Measurements from ENCODE around the gene MFSD6. TPM values are rescaled to one million over a fixed set of nuclear protein-coding genes. Genes with fewer than 3 reads are reported as not detected.

The MFSD6 gene
- polyA plus RNA-seq, 2 of the 4 experiments (the other 2 are of a cell fraction) = 14.3 to 41.3 TPM

DNA sequence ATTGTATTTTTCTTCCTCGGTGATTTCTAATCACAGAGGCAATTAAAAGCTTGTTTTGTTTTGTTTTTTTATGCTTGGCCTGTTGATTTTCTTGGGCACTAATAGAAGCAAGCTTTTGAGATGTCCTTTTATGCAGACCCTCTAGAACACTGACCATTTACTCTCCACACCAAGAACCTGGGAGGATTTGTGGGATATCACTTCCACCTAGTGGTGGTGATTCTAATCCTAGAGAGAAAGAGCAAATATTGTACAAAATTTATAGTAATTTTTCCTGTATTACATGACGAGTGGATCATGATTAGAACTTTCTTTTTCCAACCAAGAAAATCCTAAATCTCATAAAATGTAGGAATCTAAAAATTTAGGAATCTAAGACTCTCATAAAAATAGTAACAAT, 102.9 kb downstream of the MFSD6 start (continued):
- TF ChIP-seq REST (IDR thresholded peaks at IDR 0.05) = no peak
- no peak for TF ChIP-seq SREBF2 (IDR thresholded peaks at IDR 0.05)
- TF ChIP-seq EHF (CRISPR knock-in tag; IDR thresholded peaks at IDR 0.05) = no peak
- TF ChIP-seq ESRRA (IDR thresholded peaks at IDR 0.05; ENCODE audit: borderline replicate concordance, low read length) = no peak
- no peak for TF ChIP-seq HOXB13 (CRISPR knock-in tag; IDR thresholded peaks at IDR 0.05; ENCODE audit: low read depth)
- no peak for TF ChIP-seq MAZ (IDR thresholded peaks at IDR 0.05; ENCODE audit: borderline replicate concordance, low read depth, low read length)
- no peak for TF ChIP-seq GATA3 (IDR thresholded peaks at IDR 0.05; ENCODE audit: borderline replicate concordance)
- TF ChIP-seq RARB (CRISPR knock-in tag; IDR thresholded peaks at IDR 0.05) = no peak
- no peak for TF ChIP-seq BHLHE40 (IDR thresholded peaks at IDR 0.05; ENCODE audit: low read depth, low read length)

DNA sequence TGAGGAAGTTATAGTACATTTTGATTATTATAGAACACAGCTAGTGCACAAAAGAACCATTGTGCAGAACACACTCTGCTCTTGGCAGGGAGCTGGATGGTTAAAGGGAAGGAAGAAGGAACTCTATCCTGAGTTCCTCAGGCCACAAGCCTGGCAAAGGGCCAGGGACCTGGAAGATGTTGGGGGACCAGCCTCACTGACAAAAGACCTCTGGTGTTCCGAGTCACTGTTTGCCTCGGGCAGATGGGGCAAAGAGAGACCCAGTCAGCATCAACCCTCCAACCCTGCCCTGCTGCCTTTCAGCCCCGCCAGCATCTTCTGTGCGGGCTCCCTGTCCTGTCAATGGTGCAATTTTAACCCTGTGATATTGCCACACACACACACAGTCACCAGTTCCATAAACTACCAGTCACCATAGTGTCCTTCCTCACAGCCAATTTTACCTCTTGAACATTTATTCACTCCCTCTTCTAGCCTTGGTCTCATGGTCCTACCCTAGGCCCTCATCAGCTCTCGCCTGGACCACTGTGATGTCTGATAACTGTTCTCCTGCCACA, 104.5 kb downstream of the MFSD6 start:
- ATAC-seq (no peak), DNase-seq (ENCODE audit: low read depth in 1 of 2, low spot score in 1 of 2) (no peak), FAIRE-seq (no peak)
- H3K4me1 ChIP-seq = peaks cover 5% of the 10 kb centered on the region; the same call in 1 of the 3 replicates
- POLR2A ChIA-PET = no interaction called here
- TF ChIP-seq HMGXB4 (CRISPR knock-in tag; IDR thresholded peaks at IDR 0.05; ENCODE audit: borderline replicate concordance) = no peak
- no peak for TF ChIP-seq BHLHE40 (IDR thresholded peaks at IDR 0.05; ENCODE audit: low read depth, low read length)
- no peak for TF ChIP-seq CBX2 (IDR thresholded peaks at IDR 0.05; ENCODE audit: borderline replicate concordance, low read depth)
- no peak for TF ChIP-seq HDAC2 (IDR thresholded peaks at IDR 0.05)
- no peak for TF ChIP-seq SMC3 (IDR thresholded peaks at IDR 0.05)
- no peak for TF ChIP-seq JUNB (IDR thresholded peaks at IDR 0.05)
- TF ChIP-seq, protein P1, sequence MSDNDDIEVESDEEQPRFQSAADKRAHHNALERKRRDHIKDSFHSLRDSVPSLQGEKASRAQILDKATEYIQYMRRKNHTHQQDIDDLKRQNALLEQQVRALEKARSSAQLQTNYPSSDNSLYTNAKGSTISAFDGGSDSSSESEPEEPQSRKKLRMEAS (IDR thresholded peaks at IDR 0.05) = no peak
- TF ChIP-seq HOXA7 (CRISPR knock-in tag; IDR thresholded peaks at IDR 0.05) = no peak
- no peak for TF ChIP-seq HES2 (IDR thresholded peaks at IDR 0.05)
- TF ChIP-seq EHMT2 (IDR thresholded peaks at IDR 0.05; ENCODE audit: low read depth) = no peak
- no peak for TF ChIP-seq NPAS2 (CRISPR knock-in tag; IDR thresholded peaks at IDR 0.05; ENCODE audit: borderline replicate concordance)
- TF ChIP-seq REST (IDR thresholded peaks at IDR 0.05) = no peak
- TF ChIP-seq NR3C1 (IDR thresholded peaks at IDR 0.05) = no peak
- TF ChIP-seq RCOR1 (IDR thresholded peaks at IDR 0.05; ENCODE audit: low read depth, low read length) = no peak
- TF ChIP-seq, protein P2, sequence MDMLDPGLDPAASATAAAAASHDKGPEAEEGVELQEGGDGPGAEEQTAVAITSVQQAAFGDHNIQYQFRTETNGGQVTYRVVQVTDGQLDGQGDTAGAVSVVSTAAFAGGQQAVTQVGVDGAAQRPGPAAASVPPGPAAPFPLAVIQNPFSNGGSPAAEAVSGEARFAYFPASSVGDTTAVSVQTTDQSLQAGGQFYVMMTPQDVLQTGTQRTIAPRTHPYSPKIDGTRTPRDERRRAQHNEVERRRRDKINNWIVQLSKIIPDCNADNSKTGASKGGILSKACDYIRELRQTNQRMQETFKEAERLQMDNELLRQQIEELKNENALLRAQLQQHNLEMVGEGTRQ (IDR thresholded peaks at IDR 0.05) = no peak
- CTCF ChIA-PET = interaction anchor here (1.2 to 2.8 kb wide), 4 partner anchors 25 to 184 kb away, joined by 3 to 11 read pairs (median 8); partner anchors contain the start of gene INPP1
- no peaks in the 10 kb centered on the region for H3K9me3 ChIP-seq
- 0 out of 6 replicates have a peak overlapping the region, but pooled peaks of 1 of the 2 experiments have one; percentile 23 for H3K27ac ChIP-seq
- no peak overlapping the region for H3K4me2 ChIP-seq
- 88% methylated on average over 5 of the region's 5 CpGs for WGBS (ENCODE audit: missing lambda C conversion rate)
- no peak overlapping the region for H3K4me3 ChIP-seq
